Cardiac atrium fibroblast (primary cell): Measurements from ENCODE around the gene SYK. TPM values are rescaled to one million over a fixed set of nuclear protein-coding genes. Genes with fewer than 3 reads are reported as not detected.

Source experiments
- total RNA-seq: library from RNA; depleted of rRNA; stranded (reverse); fragments of >200 nt; gene quantifications from 2 replicates; pipeline ENCODE4 v1.2.3, GENCODE V29; 2015

SYK gene
- total RNA-seq: 0.18 TPM in 1 of 2 replicates, not detected in the other

GRCh38 chr9:90801241-90801972, at the start of gene SYK:
SYK (plus strand) TSS chr9:90801819; CDS start chr9:90843899, 42,080 bp downstream.

Other genes starting within 250 kb of the SYK start
- 1.1 and 3.1 TPM in 2 replicates for gene DIRAS2, start 159.0 kb upstream of the SYK start, total RNA-seq